Measurements from ENCODE around the gene C12orf43. TPM values are rescaled to one million over a fixed set of nuclear protein-coding genes. Genes with fewer than 3 reads are reported as not detected.

Gene C12orf43
- total and polyA plus RNA-seq, 3 donors from 2014 or later: 14.3 to 16.5 (median 15.9) TPM

- no peaks in the 10 kb centered on the region for H3K27me3 ChIP-seq
- DNase-seq: peak; percentile 42
- H3K36me3 ChIP-seq (ENCODE audit: low read depth, missing control alignments): no peaks in the 10 kb centered on the region
- 55% methylated on average over 13 of the region's 13 CpGs for WGBS, 2 donors
- H3K4me3 ChIP-seq: no peak overlapping the region
- peak; percentile 27 to 77 (median 63) for TF ChIP-seq CTCF (IDR thresholded peaks at IDR 0.05)
- no peak for TF ChIP-seq POLR2A (IDR thresholded peaks at IDR 0.05)
- H3K9me3 ChIP-seq: no peaks in the 10 kb centered on the region
- no peak overlapping the region for H3K27ac ChIP-seq
- H3K4me1 ChIP-seq: no peaks in the 10 kb centered on the region
- intact Hi-C loops (cut with DNase I; ENCODE audit: low total_unique reads): loop anchor here (10.0 kb wide), 1 partner anchor 327 kb away; the partner anchor contains the start of gene CABP1
Observed at GRCh38 chr12:120971299-120972180, 44.7 kb downstream of the C12orf43 start.

GRCh38 chr12:120970310-120970709 is 46.0 kb downstream of the C12orf43 start:
- H3K4me3 ChIP-seq: no peak overlapping the region
- no peak for DNase-seq
- H3K4me1 ChIP-seq: no peaks in the 10 kb centered on the region
- H3K27ac ChIP-seq: no peak overlapping the region
- no peaks in the 10 kb centered on the region for H3K9me3 ChIP-seq
- WGBS, 2 donors: 77 to 82% methylated on average over 3 of the region's 3 CpGs
- intact Hi-C loops (cut with DNase I; ENCODE audit: low total_unique reads): loop anchor here (10.0 kb wide), 1 partner anchor 326 kb away; the partner anchor contains the start of gene CABP1
- no peak for TF ChIP-seq POLR2A (IDR thresholded peaks at IDR 0.05)
- no peak for TF ChIP-seq CTCF (IDR thresholded peaks at IDR 0.05)
- H3K36me3 ChIP-seq (ENCODE audit: low read depth, missing control alignments): no peaks in the 10 kb centered on the region
- H3K27me3 ChIP-seq: no peaks in the 10 kb centered on the region

- Histone ChIP-seq H3K4me1 (no peaks in the 10 kb centered on the region), H3K36me3 (ENCODE audit: low read depth, missing control alignments) (no peaks in the 10 kb centered on the region), H3K9me3 (no peaks in the 10 kb centered on the region), H3K27ac (no peak overlapping the region), H3K27me3 (no peaks in the 10 kb centered on the region), H3K4me3 (no peak overlapping the region)
- no peak for DNase-seq
- intact Hi-C loops (cut with DNase I; ENCODE audit: low total_unique reads): no loop called here
- no peak for TF ChIP-seq CTCF (IDR thresholded peaks at IDR 0.05)
- TF ChIP-seq POLR2A (IDR thresholded peaks at IDR 0.05): no peak
- WGBS, 2 donors: 67 to 80% methylated on average over 9 to 13 of the region's 13 CpGs
Observed at GRCh38 chr12:120965534-120966091, 50.7 kb downstream of the C12orf43 start.

GRCh38 chr12:120964298-120964697 is 52.0 kb downstream of the C12orf43 start:
- Histone ChIP-seq H3K36me3 (ENCODE audit: low read depth, missing control alignments) (no peaks in the 10 kb centered on the region), H3K4me1 (no peaks in the 10 kb centered on the region), H3K27me3 (no peaks in the 10 kb centered on the region), H3K9me3 (no peaks in the 10 kb centered on the region), H3K27ac (no peak overlapping the region), H3K4me3 (no peak overlapping the region)
- intact Hi-C loops (cut with DNase I; ENCODE audit: low total_unique reads): no loop called here
- 90 to 91% methylated on average over 8 of the region's 8 CpGs for WGBS, 2 donors
- DNase-seq: no peak
- TF ChIP-seq POLR2A (IDR thresholded peaks at IDR 0.05) (no peak), CTCF (IDR thresholded peaks at IDR 0.05) (no peak)
